A549 treated with DMSO at 1 μM for 4 hours (cell line): Measurements from ENCODE around the gene USP17L12. TPM values are rescaled to one million over a fixed set of nuclear protein-coding genes. Genes with fewer than 3 reads are reported as not detected.

Source experiments
- total RNA-seq: library from RNA; stranded (reverse); fragments of 200-300 nt; extraction: Qiagen RNA extraction; gene quantifications from 5 replicates; pipeline ENCODE4 v1.2.3, GENCODE V29; 2022; ENCODE audit warnings: low read depth

Gene USP17L12
- total RNA-seq: not detected in 5 replicates

GRCh38 chr4:9219852-9220251 lies at the start of gene USP17L12:
TSS of gene USP17L12 (plus strand) at chr4:9220152. CDS start at chr4:9220152, 0 bp downstream.

GRCh38 chr4:9210357-9210756 lies 9.6 kb upstream of the USP17L12 start, which contains the start of gene USP17L10:
TSS of gene USP17L10 (plus strand) at chr4:9210657. CDS start at chr4:9210657, 0 bp downstream.

GRCh38 chr4:9215105-9215504 lies 4.8 kb upstream of the USP17L12 start, which contains the start of gene USP17L11:
TSS of gene USP17L11 (plus strand) at chr4:9215405. CDS start at chr4:9215405, 0 bp downstream.

GRCh38 chr4:9224596-9224995 lies 4.6 kb downstream of the USP17L12 start, which contains the start of gene USP17L13:
TSS of gene USP17L13 (plus strand) at chr4:9224896. CDS start at chr4:9224896, 0 bp downstream.

GRCh38 chr4:9234085-9234484 lies 14.1 kb downstream of the USP17L12 start, which contains the start of gene USP17L15:
TSS of gene USP17L15 (plus strand) at chr4:9234385. CDS start at chr4:9234385, 0 bp downstream.

GRCh38 chr4:9243579-9243978 lies 23.6 kb downstream of the USP17L12 start, which contains the start of gene USP17L17:
TSS of gene USP17L17 (plus strand) at chr4:9243879. CDS start at chr4:9243879, 0 bp downstream.

GRCh38 chr4:9247953-9248680 lies 28.2 kb downstream of the USP17L12 start, which contains the start of gene USP17L18:
TSS of gene USP17L18 (plus strand) at chr4:9248630. CDS start at chr4:9248630, 0 bp downstream.

GRCh38 chr4:9253078-9253477 lies 33.1 kb downstream of the USP17L12 start, which contains the start of gene USP17L19:
TSS of gene USP17L19 (plus strand) at chr4:9253378. CDS start at chr4:9253378, 0 bp downstream.

GRCh38 chr4:9257824-9258223 lies 37.9 kb downstream of the USP17L12 start, which contains the start of gene USP17L20:
TSS of gene USP17L20 (plus strand) at chr4:9258124. CDS start at chr4:9258124, 0 bp downstream.

GRCh38 chr4:9262572-9262971 lies 42.6 kb downstream of the USP17L12 start, which contains the start of gene USP17L21:
TSS of gene USP17L21 (plus strand) at chr4:9262872. CDS start at chr4:9262872, 0 bp downstream.

GRCh38 chr4:9267319-9267718 lies 47.4 kb downstream of the USP17L12 start, which contains the start of gene USP17L22:
TSS of gene USP17L22 (plus strand) at chr4:9267619. CDS start at chr4:9267619, 0 bp downstream.

Other genes starting within 250 kb of the USP17L12 start
- gene FAM90A26, start 49.7 kb upstream of the USP17L12 start, total RNA-seq: not detected in 5 replicates
- gene USP17L10, start 9.5 kb upstream of the USP17L12 start, total RNA-seq: not detected in 5 replicates
- not detected in 5 replicates for gene USP17L11, start 4.7 kb upstream of the USP17L12 start, total RNA-seq
- gene USP17L13, start 4.7 kb downstream of the USP17L12 start, total RNA-seq: not detected in 5 replicates
- gene USP17L15, start 14.2 kb downstream of the USP17L12 start, total RNA-seq: not detected in 5 replicates
- not detected in 5 replicates for gene USP17L17, start 23.7 kb downstream of the USP17L12 start, total RNA-seq
- gene USP17L18, start 28.5 kb downstream of the USP17L12 start, total RNA-seq: not detected in 5 replicates
- gene USP17L19, start 33.2 kb downstream of the USP17L12 start, total RNA-seq: not detected in 5 replicates
- gene USP17L20, start 38.0 kb downstream of the USP17L12 start, total RNA-seq: not detected in 5 replicates
- not detected in 5 replicates for gene USP17L21, start 42.7 kb downstream of the USP17L12 start, total RNA-seq
- not detected in 5 replicates for gene USP17L22, start 47.5 kb downstream of the USP17L12 start, total RNA-seq
- gene USP17L24, start 105.0 kb downstream of the USP17L12 start, total RNA-seq: not detected in 5 replicates
- gene USP17L25, start 109.8 kb downstream of the USP17L12 start, total RNA-seq: not detected in 5 replicates
- not detected in 5 replicates for gene USP17L26, start 114.5 kb downstream of the USP17L12 start, total RNA-seq
- not detected in 5 replicates for gene USP17L5, start 119.3 kb downstream of the USP17L12 start, total RNA-seq
- gene USP17L27, start 124.0 kb downstream of the USP17L12 start, total RNA-seq: not detected in 5 replicates
- not detected in 5 replicates for gene USP17L28, start 128.7 kb downstream of the USP17L12 start, total RNA-seq
- gene USP17L29, start 133.5 kb downstream of the USP17L12 start, total RNA-seq: not detected in 5 replicates
- not detected in 5 replicates for gene USP17L30, start 143.0 kb downstream of the USP17L12 start, total RNA-seq
- gene DEFB131A, start 224.3 kb downstream of the USP17L12 start, total RNA-seq: not detected in 5 replicates